ENCODE results near the gene CELF5.

DNA sequence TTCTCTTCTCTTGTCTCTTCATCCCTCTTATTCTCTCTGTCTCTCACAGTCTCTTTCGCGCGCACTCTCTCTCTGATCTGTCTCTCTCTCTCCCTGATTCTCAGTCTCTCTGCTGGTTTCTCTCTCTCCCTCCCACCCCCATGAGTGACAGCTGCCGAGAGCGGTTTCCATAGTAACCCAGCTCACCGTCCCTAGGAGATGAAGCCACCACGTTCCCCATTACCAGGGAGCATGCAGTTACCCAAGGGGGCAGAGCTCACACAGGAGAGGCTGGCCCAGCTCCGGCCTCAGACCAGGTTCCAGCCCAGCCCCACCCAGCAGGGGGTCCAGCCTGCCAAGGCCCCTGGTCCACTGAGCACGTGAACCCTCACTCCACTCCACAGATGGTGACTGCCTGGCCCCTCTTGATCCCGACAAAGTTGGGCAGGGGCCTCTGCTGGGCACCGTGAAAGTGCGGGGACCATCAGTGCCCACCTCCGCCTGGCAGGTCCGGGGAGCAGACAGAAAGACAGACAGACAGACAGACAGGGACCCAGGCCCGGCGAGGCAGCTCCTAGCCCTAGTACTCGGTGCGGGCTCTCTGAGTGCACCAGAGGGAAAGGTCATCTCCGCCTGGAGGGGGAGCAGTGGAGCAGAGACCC, 50.6 kb downstream of the CELF5 start:
- TF ChIP-seq, protein P1, sequence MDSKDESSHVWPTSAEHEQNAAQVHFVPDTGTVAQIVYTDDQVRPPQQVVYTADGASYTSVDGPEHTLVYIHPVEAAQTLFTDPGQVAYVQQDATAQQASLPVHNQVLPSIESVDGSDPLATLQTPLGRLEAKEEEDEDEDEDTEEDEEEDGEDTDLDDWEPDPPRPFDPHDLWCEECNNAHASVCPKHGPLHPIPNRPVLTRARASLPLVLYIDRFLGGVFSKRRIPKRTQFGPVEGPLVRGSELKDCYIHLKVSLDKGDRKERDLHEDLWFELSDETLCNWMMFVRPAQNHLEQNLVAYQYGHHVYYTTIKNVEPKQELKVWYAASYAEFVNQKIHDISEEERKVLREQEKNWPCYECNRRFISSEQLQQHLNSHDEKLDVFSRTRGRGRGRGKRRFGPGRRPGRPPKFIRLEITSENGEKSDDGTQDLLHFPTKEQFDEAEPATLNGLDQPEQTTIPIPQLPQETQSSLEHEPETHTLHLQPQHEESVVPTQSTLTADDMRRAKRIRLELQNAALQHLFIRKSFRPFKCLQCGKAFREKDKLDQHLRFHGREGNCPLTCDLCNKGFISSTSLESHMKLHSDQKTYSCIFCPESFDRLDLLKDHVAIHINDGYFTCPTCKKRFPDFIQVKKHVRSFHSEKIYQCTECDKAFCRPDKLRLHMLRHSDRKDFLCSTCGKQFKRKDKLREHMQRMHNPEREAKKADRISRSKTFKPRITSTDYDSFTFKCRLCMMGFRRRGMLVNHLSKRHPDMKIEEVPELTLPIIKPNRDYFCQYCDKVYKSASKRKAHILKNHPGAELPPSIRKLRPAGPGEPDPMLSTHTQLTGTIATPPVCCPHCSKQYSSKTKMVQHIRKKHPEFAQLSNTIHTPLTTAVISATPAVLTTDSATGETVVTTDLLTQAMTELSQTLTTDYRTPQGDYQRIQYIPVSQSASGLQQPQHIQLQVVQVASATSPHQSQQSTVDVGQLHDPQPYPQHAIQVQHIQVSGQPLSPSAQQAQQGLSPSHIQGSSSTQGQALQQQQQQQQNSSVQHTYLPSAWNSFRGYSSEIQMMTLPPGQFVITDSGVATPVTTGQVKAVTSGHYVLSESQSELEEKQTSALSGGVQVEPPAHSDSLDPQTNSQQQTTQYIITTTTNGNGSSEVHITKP (IDR thresholded peaks at IDR 0.05; ENCODE audit: partially characterized antibody) = no peak
- TF ChIP-seq, protein P2, sequence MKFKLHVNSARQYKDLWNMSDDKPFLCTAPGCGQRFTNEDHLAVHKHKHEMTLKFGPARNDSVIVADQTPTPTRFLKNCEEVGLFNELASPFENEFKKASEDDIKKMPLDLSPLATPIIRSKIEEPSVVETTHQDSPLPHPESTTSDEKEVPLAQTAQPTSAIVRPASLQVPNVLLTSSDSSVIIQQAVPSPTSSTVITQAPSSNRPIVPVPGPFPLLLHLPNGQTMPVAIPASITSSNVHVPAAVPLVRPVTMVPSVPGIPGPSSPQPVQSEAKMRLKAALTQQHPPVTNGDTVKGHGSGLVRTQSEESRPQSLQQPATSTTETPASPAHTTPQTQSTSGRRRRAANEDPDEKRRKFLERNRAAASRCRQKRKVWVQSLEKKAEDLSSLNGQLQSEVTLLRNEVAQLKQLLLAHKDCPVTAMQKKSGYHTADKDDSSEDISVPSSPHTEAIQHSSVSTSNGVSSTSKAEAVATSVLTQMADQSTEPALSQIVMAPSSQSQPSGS (CRISPR knock-in tag; IDR thresholded peaks at IDR 0.05) = no peak
- TF ChIP-seq NFYB (IDR thresholded peaks at IDR 0.05; ENCODE audit: extremely low read depth, insufficient read length) (no peak), ZNF24 (IDR thresholded peaks at IDR 0.05) (no peak), MAZ (CRISPR knock-in tag; conservative IDR thresholded peaks at IDR 0.05 in 1 of 2, IDR thresholded peaks at IDR 0.05 in 1 of 2) (no peak), ZNF311 (CRISPR knock-in tag; IDR thresholded peaks at IDR 0.05) (no peak), EGR1 (conservative IDR thresholded peaks at IDR 0.05) (0 out of 2 replicates have a peak, but pooled peaks have one; percentile 13), GABPB1 (CRISPR knock-in tag; IDR thresholded peaks at IDR 0.05) (no peak), ZFP30 (CRISPR knock-in tag; IDR thresholded peaks at IDR 0.05; ENCODE audit: borderline replicate concordance) (no peak), TAF1 (IDR thresholded peaks at IDR 0.05; ENCODE audit: control insufficient read depth, extremely low read depth, insufficient read depth, low read length, severe bottlenecking) (no peak), TEAD1 (CRISPR knock-in tag; IDR thresholded peaks at IDR 0.05) (no peak)

Data from K562 (cell line).